Loucy (cell line): ENCODE measurements around the gene C7.

Experiments used
- H2AFZ ChIP-seq: fragments of 200-600 bp; sonication (generic); 2 replicates; pipeline ENCODE4 v1.6.0; 2016; ENCODE audit warnings: antibody characterized with exemption, mild to moderate bottlenecking, low read length, moderate library complexity
- H3F3A ChIP-seq: fragments of 200-600 bp; 2 replicates; pipeline ENCODE4 v1.6.0; 2016; ENCODE audit warnings: antibody characterized with exemption, low read depth, mild to moderate bottlenecking
- H3K27me3 ChIP-seq: fragments of 200-600 bp; sonication (generic); 2 replicates; pipeline ENCODE4 v1.6.1; 2014; ENCODE audit warnings: low read length, mild to moderate bottlenecking; ENCODE audit not compliant: insufficient read depth, poor library complexity, severe bottlenecking
- H3K36me3 ChIP-seq: fragments of 200-600 bp; sonication (generic); 2 replicates; pipeline ENCODE4 v1.6.1; 2016; ENCODE audit warnings: low read length; ENCODE audit not compliant: insufficient read depth
- H3K4me1 ChIP-seq: fragments of 200-600 bp; sonication (generic); 2 replicates; pipeline ENCODE4 v1.5.1; 2014; ENCODE audit warnings: low read length, mild to moderate bottlenecking; ENCODE audit not compliant: insufficient read depth, poor library complexity, severe bottlenecking
- H3K4me2 ChIP-seq: fragments of 200-600 bp; sonication (generic); 2 replicates; pipeline ENCODE4 v1.6.0; 2014; ENCODE audit warnings: antibody characterized with exemption, low read length, low read depth, mild to moderate bottlenecking; ENCODE audit not compliant: poor library complexity, severe bottlenecking
- H3K4me3 ChIP-seq: fragments of 200-600 bp; sonication (generic); 2 replicates; pipeline ENCODE4 v1.5.1; 2014; ENCODE audit warnings: low read length, mild to moderate bottlenecking, mixed read lengths; ENCODE audit not compliant: poor library complexity, severe bottlenecking
- H3K79me2 ChIP-seq: fragments of 200-600 bp; sonication (generic); 2 replicates; pipeline ENCODE4 v1.6.1; 2014; ENCODE audit warnings: low read length; ENCODE audit not compliant: insufficient read depth
- H3K9ac ChIP-seq: fragments of 200-600 bp; sonication (generic); 2 replicates; pipeline ENCODE4 v1.6.0; 2014; ENCODE audit warnings: mild to moderate bottlenecking, low read depth, low read length, moderate library complexity; ENCODE audit not compliant: poor library complexity, severe bottlenecking
- H3K9me2 ChIP-seq: fragments of 200-600 bp; sonication (generic); replicated peaks from 2 replicates; pipeline ENCODE4 v1.6.1; 2016; ENCODE audit warnings: low read depth, low read length, mixed read lengths
- H3K9me3 ChIP-seq: fragments of 200-600 bp; sonication (generic); 2 replicates; pipeline ENCODE4 v1.6.1; 2014; ENCODE audit warnings: mild to moderate bottlenecking, antibody characterized with exemption, low read length, low read depth; ENCODE audit not compliant: insufficient read depth
- H4K20me1 ChIP-seq: fragments of 200-600 bp; sonication (generic); 2 replicates; pipeline ENCODE4 v1.6.0; 2014; ENCODE audit warnings: antibody characterized with exemption, low read length, mild to moderate bottlenecking; ENCODE audit not compliant: insufficient read depth, poor library complexity, severe bottlenecking
- CTCF ChIP-seq: fragments of 200-600 bp; sonication (generic); conservative IDR thresholded peaks from 2 replicates; pipeline ENCODE4 v1.5.1; 2014; ENCODE audit warnings: mild to moderate bottlenecking, antibody characterized with exemption, low read length
- EZH2phosphoT487 ChIP-seq: fragments of 200-600 bp; IDR thresholded peaks from 2 replicates; pipeline ENCODE4 v1.6.1; 2018; ENCODE audit warnings: antibody characterized with exemption, mild to moderate bottlenecking, moderate library complexity, borderline replicate concordance

The C7 gene

DNA sequence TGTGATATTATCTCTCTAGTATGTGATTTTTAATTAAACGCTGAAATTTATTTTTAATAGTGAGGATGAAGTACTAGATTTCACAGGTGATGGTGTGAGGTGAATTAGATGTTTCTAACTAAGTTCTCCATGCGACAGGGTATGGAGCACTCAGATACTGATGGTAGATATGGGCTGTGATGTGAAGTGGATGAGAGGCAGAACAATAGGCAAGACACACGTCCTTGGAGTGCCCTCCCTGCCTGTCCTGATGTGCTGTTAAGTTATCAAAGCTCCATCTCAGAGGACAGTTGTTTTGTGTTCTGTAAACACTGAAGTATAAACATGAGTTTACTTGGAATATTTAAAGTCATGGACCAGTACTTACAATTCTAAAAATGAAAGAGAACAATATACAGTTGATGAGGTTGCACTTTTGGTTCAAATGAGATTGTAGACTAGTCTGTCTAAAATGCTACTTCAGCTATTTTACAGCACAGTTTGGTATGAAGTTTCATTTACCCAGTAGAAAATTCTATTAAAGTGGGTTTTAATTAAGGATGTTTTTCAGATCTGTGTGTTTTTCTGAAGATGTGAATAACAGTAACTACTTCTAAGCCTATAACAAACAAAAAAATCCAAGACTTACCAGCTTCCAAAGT is 64.2 kb downstream of the C7 start:
- H3K4me1 ChIP-seq, result no peaks in the 10 kb centered on the region
- no peak overlapping the region for H2AFZ ChIP-seq
- no peak overlapping the region for H3K4me2 ChIP-seq
- no peaks in the 10 kb centered on the region for H4K20me1 ChIP-seq
- no peaks in the 10 kb centered on the region for H3K79me2 ChIP-seq
- H3K9ac ChIP-seq, result no peak overlapping the region
- H3F3A ChIP-seq, result no peaks in the 10 kb centered on the region
- H3K9me2 ChIP-seq, result no peaks in the 10 kb centered on the region
- no peaks in the 10 kb centered on the region for H3K36me3 ChIP-seq
- H3K9me3 ChIP-seq, result no peaks in the 10 kb centered on the region
- TF ChIP-seq EZH2phosphoT487, result no peak
- no peak for TF ChIP-seq CTCF
- H3K4me3 ChIP-seq, result no peak overlapping the region
- H3K27me3 ChIP-seq, result no peaks in the 10 kb centered on the region

GRCh38 chr5:40976041-40976440 is 66.7 kb downstream of the C7 start:
- H3K9me3 ChIP-seq, result no peaks in the 10 kb centered on the region
- H3K79me2 ChIP-seq, result no peaks in the 10 kb centered on the region
- no peaks in the 10 kb centered on the region for H4K20me1 ChIP-seq
- TF ChIP-seq EZH2phosphoT487, result no peak
- TF ChIP-seq CTCF, result no peak
- H2AFZ ChIP-seq, result no peak overlapping the region
- H3K9ac ChIP-seq, result no peak overlapping the region
- H3K4me1 ChIP-seq, result no peaks in the 10 kb centered on the region
- no peaks in the 10 kb centered on the region for H3F3A ChIP-seq
- no peaks in the 10 kb centered on the region for H3K27me3 ChIP-seq
- no peak overlapping the region for H3K4me3 ChIP-seq
- no peaks in the 10 kb centered on the region for H3K36me3 ChIP-seq
- H3K4me2 ChIP-seq, result no peak overlapping the region
- no peaks in the 10 kb centered on the region for H3K9me2 ChIP-seq

- H3K36me3 ChIP-seq, result no peaks in the 10 kb centered on the region
- H3K4me2 ChIP-seq, result no peak overlapping the region
- H3F3A ChIP-seq, result no peaks in the 10 kb centered on the region
- H3K9me2 ChIP-seq, result no peaks in the 10 kb centered on the region
- TF ChIP-seq CTCF, result no peak
- TF ChIP-seq EZH2phosphoT487, result no peak
- H2AFZ ChIP-seq, result no peak overlapping the region
- H3K27me3 ChIP-seq, result no peaks in the 10 kb centered on the region
- H4K20me1 ChIP-seq, result no peaks in the 10 kb centered on the region
- no peak overlapping the region for H3K4me3 ChIP-seq
- H3K4me1 ChIP-seq, result no peaks in the 10 kb centered on the region
- H3K9ac ChIP-seq, result no peak overlapping the region
- H3K9me3 ChIP-seq, result no peaks in the 10 kb centered on the region
- H3K79me2 ChIP-seq, result no peaks in the 10 kb centered on the region
These were observed 67.5 kb downstream of the C7 start for GRCh38 chr5:40976836-40977235.
